ACHN (cell line): Measurements from ENCODE around the gene AKR1C3.
A peak's percentile ranks its signal among the peaks of the same experiment; 100 is the strongest.
"Not testable (repeated sequence)": the region's sequence is repeated elsewhere in the genome, so short reads cannot be mapped to it uniquely, and the experiment has no call there.

ENCODE experiments used
- DNase-seq: peaks from one replicate; pipeline ENCODE4 v3.0.0-alpha.2; 2015
- in situ Hi-C: cut with HindIII; loops from 2 replicates; pipeline ENCODE4 v1.10.0; 2017; ENCODE audit warnings: low sequenced_read_pairs, low pct_ligation_motif_present, low pct_unique_long_range_greater_than_20kb

Gene AKR1C3

DNA sequence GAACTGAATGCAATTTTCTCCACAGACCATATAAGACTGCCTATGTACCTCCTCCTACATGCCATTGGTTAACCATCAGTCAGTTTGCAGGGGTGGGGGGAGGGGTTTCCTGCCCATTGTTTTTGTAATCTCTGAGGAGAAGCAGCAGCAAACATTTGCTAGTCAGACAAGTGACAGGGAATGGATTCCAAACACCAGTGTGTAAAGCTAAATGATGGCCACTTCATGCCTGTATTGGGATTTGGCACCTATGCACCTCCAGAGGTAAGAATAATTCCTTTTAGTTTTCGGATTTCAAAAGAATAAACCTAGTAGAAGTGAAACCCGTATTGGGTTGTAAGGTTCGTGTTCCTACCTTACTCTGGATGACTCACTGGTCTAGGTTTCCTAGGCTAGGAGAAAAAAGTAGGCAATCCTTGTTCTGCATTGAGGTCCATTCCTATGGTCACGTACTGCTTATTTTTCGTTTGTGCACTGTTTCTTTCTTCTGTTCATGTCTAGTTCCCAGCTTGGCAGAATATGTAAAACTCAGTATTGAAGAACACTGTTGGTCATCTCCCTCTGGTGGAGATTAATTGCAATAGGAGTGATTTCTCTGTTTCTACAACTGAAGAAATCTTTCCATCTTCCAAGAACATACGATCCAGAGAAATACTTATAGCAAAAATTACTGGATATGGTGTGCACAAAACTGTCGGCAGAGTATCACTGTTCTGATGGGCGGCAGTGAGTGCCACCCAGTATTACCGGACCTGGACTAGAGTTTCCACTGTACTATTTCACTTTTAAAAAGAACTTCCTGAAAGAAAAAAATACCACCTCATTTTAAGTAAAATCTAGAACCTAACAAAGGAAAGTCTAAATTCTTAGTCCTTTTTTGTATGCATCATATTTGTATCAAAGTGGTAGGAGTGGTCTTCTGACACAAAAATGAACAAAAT, at the start of gene AKR1C3:
TSS of gene AKR1C3 (plus strand) at position 150 of the 941 bp plus-strand sequence. CDS start at position 181, 31 bp downstream.
- DNase-seq = peak; percentile 74

DNA sequence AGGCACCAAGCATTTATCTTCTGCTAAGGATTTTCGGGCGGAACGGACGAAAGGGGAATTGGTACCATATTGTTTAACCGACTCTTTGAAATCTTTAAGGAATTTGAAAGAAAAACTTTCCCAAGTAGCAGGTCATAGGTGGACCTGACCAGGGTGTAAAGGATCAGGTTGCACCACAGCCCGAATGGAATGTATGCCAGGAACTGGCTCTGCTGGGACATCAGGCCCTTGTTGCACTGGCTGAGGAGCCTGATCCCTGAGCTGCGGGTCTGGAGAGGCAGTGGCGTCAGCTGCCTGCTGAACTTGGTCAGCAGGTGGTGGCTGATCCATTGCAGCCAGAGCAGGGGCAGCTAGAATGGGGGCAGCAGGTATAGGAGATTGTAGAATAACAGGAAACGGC, 49.1 kb upstream of the AKR1C3 start:
- in situ Hi-C loops = no loop called here
- DNase-seq = no peak

More for the DNA sequence above, at the start of gene AKR1C3:
- in situ Hi-C loops = no loop called here

DNA sequence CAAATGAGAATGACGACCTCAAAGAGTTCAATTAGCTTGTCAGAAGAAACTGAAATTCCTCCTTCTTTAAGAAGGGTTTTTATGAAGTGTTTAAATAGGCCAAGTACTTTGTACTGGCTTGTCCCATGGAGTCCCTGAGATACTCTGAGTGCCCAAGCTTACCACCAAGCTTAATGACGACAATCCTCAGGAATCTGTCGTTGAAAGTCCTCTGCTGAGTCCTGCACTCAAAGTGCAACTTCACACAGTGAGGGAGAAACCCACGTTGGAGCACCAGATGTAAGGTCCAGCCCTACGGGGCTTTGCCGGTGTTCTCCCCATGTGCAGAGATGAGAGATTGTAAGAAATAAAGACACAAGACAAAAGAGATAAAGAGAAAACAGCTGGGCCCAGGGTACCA, 47.8 kb upstream of the AKR1C3 start:
- in situ Hi-C loops = no loop called here
- no peak for DNase-seq

DNA sequence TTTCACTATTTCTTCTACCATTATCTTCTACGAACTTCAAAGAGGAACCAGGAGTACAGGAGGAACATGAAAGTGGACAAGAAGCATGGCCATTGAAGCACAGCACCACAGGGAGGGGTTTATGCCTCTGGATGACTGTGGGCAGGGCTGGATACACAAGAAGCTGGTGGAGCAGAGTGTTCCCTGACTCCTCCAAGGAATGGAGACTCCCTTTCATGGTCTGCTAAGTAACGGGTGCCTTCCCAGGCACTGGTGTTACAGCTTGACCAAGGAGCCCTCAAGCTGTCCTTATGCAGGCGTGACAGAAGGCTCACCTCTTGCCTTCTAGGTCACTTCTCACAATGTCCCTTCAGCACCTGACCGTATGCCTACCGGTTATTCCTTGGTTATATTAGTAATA, 47.2 kb upstream of the AKR1C3 start:
- DNase-seq, in situ Hi-C loops: not testable (repeated sequence)

DNA sequence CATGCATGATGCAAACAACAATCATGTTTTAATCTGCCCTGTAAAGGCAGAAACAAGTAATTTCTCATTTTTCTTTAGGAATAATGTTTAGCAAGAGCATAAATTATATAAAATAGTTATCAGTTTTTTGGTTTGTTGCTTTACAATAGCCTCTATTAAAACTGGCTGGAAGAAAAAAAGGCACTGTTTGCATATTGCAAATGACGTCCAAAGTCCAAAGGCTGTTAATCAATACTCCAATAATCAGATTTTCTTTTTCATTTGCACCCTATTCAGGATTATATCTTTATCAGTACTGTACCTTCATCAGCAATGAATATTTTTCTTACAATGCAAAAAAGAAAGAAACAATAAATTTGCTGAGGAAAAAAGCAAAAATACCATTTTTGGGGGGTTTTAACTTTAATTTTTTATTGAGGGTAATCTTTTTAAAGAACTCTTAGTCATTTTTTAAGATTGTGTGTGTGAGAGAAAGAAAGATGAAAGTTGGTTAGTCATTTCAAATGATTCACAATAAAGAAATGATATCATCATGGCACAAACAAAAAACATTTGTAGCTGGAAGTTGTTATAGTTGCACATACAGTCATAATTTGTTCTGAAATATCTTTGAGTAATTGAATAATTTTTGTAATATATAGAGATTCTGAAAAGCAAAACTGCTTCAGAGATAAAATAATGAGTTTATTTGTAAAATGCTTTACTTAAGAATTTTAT, 46.1 kb upstream of the AKR1C3 start:
- in situ Hi-C loops = no loop called here
- DNase-seq = no peak

DNA sequence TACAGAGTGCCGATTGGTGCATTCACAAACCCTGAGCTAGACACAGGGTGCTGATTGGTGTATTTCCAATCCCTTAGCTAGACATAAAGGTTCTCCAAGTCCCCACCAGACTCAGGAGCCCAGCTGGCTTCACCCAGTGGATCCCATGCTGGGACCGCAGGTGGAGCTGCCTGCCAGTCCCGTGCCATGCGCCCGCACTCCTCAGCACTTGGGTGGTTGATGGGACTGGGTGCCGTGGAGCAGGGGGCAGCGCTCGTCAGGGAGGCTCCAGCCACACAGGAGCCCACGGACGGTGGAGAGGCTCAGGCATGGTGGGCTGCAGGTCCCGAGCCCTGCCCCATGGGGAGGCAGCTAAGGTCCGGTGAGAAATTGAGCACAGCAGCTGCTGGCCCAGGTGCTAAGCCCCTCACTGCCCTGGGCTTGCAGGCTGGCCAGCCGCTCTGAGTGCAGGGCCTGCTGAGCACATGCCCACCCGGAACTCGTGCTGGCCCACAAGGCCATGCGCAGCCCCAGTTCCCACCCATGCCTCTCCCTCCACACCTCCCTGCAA, 41.2 kb upstream of the AKR1C3 start:
- DNase-seq, in situ Hi-C loops: not testable (repeated sequence)

DNA sequence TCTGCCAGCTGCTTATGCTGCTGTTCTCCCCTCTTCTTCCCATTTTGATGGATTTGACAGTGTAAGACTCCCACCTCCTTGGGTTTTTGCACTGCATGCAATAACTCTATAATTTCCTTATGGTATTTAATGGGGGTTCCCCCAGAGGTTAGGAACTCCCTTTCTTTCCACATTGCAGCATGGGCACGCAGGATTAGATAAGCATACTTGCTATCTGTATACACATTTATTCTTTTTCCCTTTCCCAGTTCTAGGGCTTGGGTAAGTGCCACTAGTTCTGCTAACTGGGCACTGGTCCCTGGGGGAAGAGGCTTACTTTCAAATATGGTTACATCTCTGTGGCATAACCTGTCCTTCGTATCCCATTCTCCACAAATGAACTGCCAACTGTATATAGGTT, 39.4 kb upstream of the AKR1C3 start:
- in situ Hi-C loops, DNase-seq: not testable (repeated sequence)

DNA sequence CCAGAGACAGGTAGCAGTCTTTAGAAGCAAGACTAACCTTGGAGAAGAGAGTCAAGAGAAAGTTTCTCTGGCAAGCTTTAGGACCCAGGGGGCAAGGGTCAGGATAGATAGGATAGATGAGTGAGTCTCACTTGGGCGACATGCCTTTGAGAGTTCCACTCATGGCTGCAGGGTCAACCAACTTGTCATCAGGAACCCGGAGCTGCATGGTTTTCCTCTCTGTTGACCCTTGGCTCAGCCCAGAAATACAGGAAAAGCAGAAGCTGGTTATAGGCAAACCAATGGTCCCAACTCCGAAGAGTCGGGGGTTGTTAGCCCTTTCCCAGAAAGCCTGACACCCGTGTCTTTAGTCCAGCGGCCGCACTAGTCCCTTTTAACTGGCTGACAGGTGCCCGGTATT, 34.9 kb upstream of the AKR1C3 start:
- in situ Hi-C loops = not testable (repeated sequence)

DNA sequence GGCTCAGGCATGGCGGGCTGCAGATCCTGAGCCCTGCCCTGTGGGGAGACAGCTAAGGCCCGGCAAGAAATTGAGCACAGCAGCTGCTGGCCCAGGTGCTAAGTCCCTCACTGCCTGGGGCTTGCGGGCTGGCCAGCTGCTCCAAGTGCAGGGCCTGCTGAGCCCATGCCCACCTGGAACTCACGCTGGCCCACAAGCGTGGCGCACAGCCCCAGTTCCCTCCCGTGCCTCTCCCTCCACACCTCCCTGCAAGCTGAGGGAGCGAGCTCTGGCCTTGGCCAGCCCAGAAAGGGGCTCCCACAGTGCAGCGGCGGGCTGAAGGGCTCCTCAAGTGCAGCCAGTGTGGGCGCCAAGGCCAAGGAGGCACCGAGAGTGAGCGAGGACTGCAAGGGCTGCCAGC, 33.4 kb upstream of the AKR1C3 start:
- DNase-seq = not testable (repeated sequence)

More for the DNA sequence above, 34.9 kb upstream of the AKR1C3 start:
- not testable (repeated sequence) for DNase-seq

DNA sequence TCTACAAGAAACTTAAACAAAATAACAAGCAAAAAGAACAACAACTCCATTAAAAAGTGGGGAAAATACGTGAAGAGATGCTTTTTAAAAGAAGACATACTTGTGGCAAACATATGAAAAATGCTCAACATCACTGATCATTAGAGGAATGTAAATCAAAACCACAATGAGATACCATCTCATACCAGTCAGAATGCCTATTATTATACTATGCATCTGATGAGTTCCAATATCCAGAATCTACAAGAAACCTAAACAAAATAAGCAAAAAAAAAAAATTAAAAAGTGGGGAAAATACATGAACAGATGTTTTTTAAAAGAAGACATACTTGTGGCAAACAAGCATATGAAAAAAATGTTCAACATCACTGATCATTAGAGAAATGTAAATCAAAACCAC, 29.6 kb upstream of the AKR1C3 start:
- DNase-seq = no peak
- in situ Hi-C loops = no loop called here

More for the DNA sequence above, 33.4 kb upstream of the AKR1C3 start:
- in situ Hi-C loops = not testable (repeated sequence)

DNA sequence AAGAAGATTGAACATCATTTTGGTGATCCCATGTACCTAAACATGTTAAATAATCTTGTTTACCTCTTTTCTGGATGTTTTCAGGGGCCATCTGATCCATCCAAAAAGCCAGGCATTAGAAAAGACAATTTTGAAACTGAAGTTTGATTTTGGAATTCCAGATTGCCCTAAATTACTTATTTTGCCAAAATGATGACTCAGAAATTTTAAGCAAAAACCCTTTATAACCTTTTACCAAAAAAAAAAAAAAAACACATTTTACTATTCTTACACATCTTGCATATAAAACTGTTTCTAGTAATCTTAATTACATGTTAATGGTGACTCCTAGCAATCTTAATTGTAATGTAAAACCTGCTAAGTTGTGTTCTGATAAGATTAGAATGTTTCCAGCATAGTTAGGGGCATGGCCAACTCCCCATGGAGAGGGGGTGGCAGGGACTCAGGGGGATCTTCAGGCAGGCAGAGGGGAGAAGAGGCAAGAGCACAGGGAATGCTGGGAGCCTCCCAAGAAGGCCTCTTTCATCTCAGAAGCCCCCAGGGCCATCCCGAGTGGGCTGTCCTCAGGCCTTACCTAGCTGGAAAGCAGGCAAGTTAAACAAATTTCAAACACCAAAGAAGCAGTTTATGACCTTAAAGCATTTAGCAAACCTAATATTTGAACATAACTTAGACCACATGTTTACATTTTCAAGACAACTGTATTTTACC, 25.8 kb upstream of the AKR1C3 start:
- no peak for DNase-seq
- in situ Hi-C loops = no loop called here

DNA sequence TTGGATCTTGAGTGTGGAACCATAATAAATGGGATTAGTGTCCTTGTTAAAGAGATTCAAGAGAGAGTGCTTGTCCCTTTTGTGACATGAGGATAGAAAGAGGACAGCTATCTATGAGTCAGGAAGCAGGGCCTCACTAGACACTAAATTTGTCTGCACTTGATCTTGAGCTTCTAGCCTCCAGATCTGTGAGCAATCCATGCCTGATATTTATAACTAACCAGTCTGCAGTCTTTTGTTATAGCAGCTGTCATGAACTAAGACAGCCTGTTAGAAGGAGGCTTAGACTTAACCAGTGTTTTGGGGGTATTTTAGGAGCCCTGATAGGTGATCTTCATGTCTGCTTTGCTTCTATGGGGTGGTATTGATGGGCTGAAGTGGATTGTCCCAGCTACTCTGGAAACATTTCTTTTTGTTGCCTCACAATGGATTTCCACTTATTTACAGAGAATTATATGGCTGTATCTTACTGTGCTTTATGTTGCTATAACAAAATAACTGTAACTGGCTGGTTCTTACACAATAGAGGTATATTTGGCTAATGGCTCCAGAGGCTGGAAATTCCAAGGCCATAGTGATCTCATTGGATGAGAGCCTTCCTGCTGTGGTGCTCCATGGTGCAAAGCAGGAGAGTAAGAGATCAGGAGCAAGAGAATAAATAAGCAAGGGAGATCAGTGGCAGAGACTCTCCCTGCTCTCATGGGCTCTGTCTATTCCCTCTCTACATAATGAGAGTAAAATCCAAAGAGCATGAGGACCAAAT, 23.4 kb upstream of the AKR1C3 start:
- in situ Hi-C loops = no loop called here
- no peak for DNase-seq

DNA sequence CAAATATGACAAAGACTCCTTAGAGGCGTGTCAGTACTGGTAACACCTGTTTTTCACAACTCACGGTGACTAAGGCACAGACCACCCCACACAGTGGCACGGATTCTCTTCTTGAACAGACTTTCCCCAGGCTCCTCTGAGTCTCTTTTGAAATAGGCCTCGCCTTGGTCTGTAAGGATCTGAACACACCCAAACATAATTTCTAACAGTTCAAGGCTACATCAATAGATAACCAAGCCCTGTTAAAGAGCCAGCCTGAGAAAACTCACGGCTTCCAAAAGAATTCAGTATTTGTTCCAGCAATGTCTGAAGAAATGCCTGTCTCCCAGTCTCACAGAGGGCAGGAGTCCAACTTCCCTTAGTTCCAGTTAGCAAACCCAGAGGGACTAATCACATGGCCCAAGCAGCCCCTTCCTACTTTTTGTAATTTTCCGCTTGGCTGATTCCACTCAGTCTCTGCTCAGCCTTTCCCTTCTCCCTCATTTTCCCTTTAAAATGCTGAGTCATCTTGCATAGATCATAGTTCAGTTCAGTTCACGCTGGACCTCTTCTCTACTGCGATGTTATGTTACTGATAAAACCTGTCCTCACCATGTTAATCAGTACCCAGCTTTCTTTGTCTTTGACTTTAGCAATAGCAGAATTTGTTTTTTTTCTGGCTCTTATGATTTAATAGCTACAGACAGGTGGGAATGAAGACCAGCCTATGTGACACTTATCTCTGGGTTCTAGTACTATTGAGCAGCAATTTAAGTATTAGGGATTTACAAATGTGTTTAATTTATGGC, 22.6 kb upstream of the AKR1C3 start:
- in situ Hi-C loops = no loop called here
- DNase-seq = peak; percentile 92

DNA sequence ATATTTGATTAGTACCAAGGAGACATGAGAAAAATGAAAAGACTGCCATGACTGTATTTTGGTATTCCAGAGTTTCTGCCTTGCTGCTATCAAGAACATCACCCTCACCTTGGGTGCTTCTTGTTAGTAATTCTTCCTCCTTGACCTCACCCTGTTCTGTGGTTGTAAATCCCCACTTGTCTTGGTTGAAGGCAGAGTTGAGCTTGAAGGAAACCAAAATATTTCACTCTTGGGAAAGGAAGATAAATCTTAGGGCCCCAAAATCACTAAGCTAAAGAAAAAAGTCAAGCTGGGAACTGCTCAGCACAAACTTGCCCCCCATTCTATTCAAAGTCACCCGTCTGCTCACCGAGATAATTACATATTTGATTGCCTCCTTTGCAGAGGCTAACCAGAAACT, 20.6 kb upstream of the AKR1C3 start:
- no peak for DNase-seq
- in situ Hi-C loops = no loop called here

DNA sequence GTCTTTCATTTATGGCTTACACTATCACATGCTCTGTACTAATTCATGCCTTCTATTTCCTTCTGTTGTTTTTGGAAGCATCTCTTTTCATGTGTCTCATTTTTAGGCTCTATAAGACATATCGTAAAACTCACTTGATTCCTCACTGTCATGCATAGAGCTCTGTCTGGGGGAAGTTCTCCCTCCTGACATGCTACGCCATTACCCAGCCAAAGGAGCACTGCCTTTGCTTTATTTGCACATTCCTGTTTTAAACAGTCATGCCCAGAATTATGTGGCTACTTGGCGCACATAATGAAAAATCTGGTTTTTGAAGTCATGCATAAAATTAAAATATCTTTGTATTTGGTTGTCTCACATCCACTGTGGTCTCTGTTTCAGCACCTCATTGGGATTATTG, 17.6 kb upstream of the AKR1C3 start:
- in situ Hi-C loops = no loop called here
- DNase-seq = no peak

DNA sequence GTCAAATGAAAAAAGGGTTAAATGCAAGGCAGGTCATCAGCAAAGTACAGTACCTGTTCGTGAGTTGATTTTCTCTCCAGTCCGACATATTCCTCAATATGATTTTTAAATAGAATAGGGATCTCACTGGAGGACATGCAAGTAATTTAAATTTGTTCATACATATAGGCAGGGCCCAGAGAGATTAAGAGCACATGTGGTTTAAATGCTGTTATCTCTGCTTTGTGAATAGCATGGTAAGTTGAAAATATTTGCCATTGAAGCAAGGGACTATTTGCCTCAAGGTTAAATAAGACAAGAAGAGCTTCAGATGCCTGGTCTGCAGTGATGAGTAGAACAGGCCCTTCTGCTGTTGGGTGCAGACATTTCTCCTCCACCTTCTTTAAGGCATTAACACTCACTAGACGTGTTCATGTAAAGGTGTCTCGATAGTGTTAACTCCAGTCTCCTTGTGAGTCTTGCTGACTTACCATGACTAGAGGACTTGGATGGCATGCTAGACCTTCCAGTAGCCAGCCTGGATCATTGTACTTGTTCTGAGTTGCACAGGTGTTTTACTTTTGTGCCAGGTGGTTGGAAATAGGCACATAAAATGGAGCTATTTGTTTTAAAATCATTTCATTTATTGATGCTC, 15.6 kb upstream of the AKR1C3 start:
- no peak for DNase-seq
- in situ Hi-C loops = no loop called here

DNA sequence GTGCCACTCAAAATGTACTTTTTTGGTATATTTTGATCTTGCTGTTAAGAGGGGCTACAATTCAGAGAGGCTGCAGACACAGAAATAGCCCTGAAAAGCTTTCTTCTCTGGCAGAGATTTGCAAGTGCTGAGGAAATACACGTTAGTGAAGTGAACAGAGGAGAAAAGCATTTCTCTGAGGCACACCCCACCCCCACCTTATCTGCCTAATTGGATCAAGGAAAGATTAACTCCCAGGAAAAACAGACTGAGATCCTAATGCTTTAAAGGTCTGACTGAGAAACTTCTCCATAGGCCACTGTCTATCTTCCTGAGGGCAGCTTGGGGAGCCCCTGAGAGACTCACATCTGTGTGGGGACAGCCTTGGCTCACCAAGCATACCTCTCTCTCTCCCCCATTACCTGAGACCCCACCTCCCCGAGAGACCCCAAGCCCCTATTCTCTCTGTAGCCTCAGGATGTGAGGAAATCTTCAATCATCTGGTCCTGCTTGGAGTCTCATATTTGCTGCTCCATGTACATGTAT, 14.8 kb upstream of the AKR1C3 start:
- DNase-seq = no peak
- in situ Hi-C loops = no loop called here
